ENCODE data around the gene CYB5R3. TPM values are rescaled to one million over a fixed set of nuclear protein-coding genes. Genes with fewer than 3 reads are reported as not detected.

The CYB5R3 gene
- total RNA-seq, 2 donors from 2014 or later = 41.8 to 50.8 TPM

DNA sequence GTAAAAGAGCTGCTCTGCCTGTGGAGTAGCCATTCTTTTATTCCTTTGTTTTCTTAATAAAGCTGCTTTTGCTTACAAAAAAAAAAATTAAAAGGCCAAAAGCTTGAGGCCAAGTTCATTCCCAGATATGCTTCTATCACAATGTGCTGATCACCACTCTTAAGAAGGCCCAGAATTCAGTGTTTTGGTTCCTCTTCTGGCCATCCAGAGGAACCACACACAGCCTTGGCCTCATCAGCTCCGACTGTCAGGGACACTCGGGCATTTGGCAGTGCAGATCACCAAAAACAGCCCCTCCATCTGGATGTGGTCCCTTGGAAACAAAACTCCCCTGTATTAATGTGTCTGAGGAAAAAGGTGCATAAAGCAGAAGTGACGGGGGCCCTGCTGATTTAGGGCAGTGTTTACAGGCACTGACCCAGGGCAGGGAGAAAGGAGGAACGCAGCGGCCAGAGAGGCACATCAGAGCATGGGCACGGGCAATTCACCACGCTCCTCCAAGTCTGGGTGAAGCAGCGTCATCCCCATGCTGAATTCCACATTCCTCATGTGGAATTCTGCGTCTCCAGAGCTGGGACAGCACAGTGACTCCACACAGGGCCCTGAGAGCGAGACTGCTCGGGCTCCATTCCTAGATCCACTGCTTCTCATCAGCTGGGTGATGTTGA, 52.2 kb downstream of the CYB5R3 start:
- DNase-seq (no peak), ATAC-seq (no peak)
- TF ChIP-seq POLR2A (IDR thresholded peaks at IDR 0.05) = no peak
- intact Hi-C loops (cut with DNase I) = no loop called here
- Histone ChIP-seq H3K36me3 (replicated peaks in 1 of 2; ENCODE audit: insufficient read depth in 1 of 2, low read depth in 2 of 2) (peaks cover 14 to 52% of the 10 kb centered on the region in 2 donors), H3K4me3 (no peak overlapping the region), H3K27me3 (no peaks in the 10 kb centered on the region), H3K9me3 (no peaks in the 10 kb centered on the region), H3K4me1 (peaks cover 4% of the 10 kb centered on the region), H3K27ac (no peak overlapping the region)
- 81 to 91% methylated on average over 10 to 11 of the region's 11 CpGs for WGBS, 2 donors

DNA sequence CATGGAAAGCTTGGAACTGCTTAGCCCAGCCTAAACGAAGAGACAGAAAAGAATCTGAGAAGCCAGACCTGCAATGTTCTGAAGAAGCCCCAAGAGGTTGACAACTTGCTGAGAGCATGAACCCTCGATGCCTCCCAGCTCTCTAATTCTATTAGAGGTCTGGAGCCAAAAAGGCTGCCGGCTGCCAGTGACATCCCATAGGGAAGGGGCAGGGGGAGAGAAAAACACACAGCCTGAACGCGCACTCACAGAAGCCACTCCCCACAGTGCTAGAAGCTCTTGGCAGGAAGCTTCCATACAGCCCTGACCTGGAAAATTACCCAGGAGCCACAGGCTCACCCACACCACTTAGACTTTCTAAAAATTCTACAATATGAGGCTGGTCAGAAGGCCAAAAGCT, 52.9 kb downstream of the CYB5R3 start:
- Histone ChIP-seq H3K27ac (no peak overlapping the region), H3K4me1 (no peaks in the 10 kb centered on the region), H3K27me3 (no peaks in the 10 kb centered on the region), H3K36me3 (replicated peaks in 1 of 2; ENCODE audit: insufficient read depth in 1 of 2, low read depth in 2 of 2) (peaks cover 11 to 50% of the 10 kb centered on the region in 2 donors), H3K4me3 (no peak overlapping the region), H3K9me3 (no peaks in the 10 kb centered on the region)
- no peak for DNase-seq
- no peak for ATAC-seq
- intact Hi-C loops (cut with DNase I) = no loop called here
- no peak for TF ChIP-seq POLR2A (IDR thresholded peaks at IDR 0.05)
- TF ChIP-seq, protein P1, sequence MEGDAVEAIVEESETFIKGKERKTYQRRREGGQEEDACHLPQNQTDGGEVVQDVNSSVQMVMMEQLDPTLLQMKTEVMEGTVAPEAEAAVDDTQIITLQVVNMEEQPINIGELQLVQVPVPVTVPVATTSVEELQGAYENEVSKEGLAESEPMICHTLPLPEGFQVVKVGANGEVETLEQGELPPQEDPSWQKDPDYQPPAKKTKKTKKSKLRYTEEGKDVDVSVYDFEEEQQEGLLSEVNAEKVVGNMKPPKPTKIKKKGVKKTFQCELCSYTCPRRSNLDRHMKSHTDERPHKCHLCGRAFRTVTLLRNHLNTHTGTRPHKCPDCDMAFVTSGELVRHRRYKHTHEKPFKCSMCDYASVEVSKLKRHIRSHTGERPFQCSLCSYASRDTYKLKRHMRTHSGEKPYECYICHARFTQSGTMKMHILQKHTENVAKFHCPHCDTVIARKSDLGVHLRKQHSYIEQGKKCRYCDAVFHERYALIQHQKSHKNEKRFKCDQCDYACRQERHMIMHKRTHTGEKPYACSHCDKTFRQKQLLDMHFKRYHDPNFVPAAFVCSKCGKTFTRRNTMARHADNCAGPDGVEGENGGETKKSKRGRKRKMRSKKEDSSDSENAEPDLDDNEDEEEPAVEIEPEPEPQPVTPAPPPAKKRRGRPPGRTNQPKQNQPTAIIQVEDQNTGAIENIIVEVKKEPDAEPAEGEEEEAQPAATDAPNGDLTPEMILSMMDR (IDR thresholded peaks at IDR 0.05) = no peak
- 69 to 82% methylated on average over 5 of the region's 5 CpGs for WGBS, 2 donors

DNA sequence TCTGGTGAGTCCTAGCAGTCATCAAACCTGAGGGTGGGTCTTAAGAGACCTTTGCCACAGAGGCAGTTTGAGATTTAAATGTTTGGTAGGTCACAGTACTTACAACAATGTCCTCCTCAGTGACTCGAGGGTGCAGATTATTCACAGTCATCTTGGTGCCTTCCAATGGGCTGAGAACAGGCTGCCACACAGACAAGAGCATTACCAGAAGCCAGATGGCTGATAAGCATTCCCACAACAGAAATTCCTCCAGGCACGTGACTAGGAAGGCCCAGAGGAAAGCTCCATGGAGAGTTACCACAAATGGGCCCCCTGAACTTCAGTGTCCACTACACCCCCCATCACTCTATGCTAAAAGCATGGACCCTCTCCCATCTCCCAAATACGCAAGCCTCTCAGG, 53.8 kb downstream of the CYB5R3 start:
- Histone ChIP-seq H3K4me3 (no peak overlapping the region), H3K9me3 (no peaks in the 10 kb centered on the region), H3K27ac (no peak overlapping the region), H3K4me1 (no peaks in the 10 kb centered on the region), H3K27me3 (no peaks in the 10 kb centered on the region), H3K36me3 (replicated peaks in 1 of 2; ENCODE audit: insufficient read depth in 1 of 2, low read depth in 2 of 2) (peaks cover 11 to 50% of the 10 kb centered on the region in 2 donors)
- ATAC-seq = no peak
- no peak for DNase-seq
- no peak for TF ChIP-seq POLR2A (IDR thresholded peaks at IDR 0.05)
- TF ChIP-seq, protein P1 (IDR thresholded peaks at IDR 0.05) = no peak
- intact Hi-C loops (cut with DNase I) = no loop called here
- 49 to 75% methylated on average over 2 to 3 of the region's 3 CpGs for WGBS, 2 donors

DNA sequence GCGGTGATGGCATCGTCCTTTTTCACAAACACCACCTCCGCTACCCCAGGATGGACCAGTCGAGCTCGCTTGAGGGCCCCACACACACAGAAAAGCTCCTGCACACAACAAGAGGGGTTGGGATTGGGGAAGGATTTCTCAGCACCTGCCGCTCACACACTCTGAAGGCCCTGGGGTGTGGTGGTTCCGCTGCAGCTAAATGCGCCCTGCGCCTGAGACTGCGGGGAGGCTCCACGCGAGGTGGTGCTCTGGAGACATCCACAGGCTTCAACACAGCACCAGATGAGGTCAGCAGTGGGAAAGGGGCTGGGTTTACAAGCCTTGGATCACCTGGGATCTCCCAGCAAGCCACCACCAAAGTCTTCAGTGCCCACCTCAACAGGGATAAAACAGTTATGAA, 57.2 kb downstream of the CYB5R3 start:
- H3K9me3 ChIP-seq = no peaks in the 10 kb centered on the region
- no peak overlapping the region for H3K27ac ChIP-seq
- no peak for TF ChIP-seq POLR2A (IDR thresholded peaks at IDR 0.05)
- TF ChIP-seq, protein P1 (IDR thresholded peaks at IDR 0.05) = no peak
- peaks cover 6 to 41% of the 10 kb centered on the region in 2 donors for H3K36me3 ChIP-seq (replicated peaks in 1 of 2; ENCODE audit: insufficient read depth in 1 of 2, low read depth in 2 of 2)
- no peak for ATAC-seq
- H3K27me3 ChIP-seq = no peaks in the 10 kb centered on the region
- intact Hi-C loops (cut with DNase I) = no loop called here
- no peak overlapping the region for H3K4me3 ChIP-seq
- no peaks in the 10 kb centered on the region for H3K4me1 ChIP-seq
- WGBS, 2 donors = 92 to 96% methylated on average over 11 to 12 of the region's 12 CpGs
- DNase-seq = no peak

DNA sequence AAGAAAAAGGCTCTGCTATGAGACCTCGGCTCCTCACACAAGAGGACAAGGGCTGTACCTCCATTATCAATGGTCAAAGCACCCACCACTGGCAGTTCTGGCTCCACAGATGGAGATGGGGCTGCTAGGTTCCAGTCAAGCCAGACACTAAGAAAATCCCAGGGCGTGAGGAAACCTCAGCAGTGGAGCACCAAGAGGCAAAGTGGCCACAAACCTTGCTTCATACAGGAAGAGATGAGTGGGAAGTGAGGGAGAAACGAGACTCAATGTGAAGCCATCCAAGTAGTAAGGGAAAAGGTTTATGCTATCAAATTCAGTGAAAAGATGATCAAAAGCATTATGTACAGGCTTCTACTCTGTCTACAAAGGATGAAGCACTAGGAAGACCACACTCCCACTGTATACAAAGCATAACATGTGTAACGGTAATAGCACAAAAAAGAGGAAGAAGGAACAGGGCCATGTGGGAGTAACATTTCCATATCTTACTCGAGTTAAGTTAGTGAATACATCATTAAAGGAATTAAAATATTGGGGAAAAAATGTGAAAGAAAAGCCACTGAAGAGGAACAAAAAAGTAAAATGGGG, 61.5 kb downstream of the CYB5R3 start:
- ATAC-seq = no peak
- TF ChIP-seq POLR2A (IDR thresholded peaks at IDR 0.05) = no peak
- TF ChIP-seq, protein P1 (IDR thresholded peaks at IDR 0.05) = no peak
- no peaks in the 10 kb centered on the region for H3K4me1 ChIP-seq
- no peak overlapping the region for H3K27ac ChIP-seq
- WGBS, 2 donors = 76 to 79% methylated on average over 5 of the region's 5 CpGs
- no peak overlapping the region for H3K4me3 ChIP-seq
- H3K27me3 ChIP-seq = no peaks in the 10 kb centered on the region
- intact Hi-C loops (cut with DNase I) = no loop called here
- DNase-seq = no peak
- H3K9me3 ChIP-seq = no peaks in the 10 kb centered on the region
- peaks cover 4 to 40% of the 10 kb centered on the region in 2 donors for H3K36me3 ChIP-seq (replicated peaks in 1 of 2; ENCODE audit: insufficient read depth in 1 of 2, low read depth in 2 of 2)
